DND-41 (cell line): Measurements from ENCODE around the gene PSMD3.

Source experiments
- ATAC-seq: fragments of 200-7000 bp; cut with Tn5 transposase; 3 replicates; pipeline ENCODE4 v1.9.1; 2021; ENCODE audit warnings: low read depth; ENCODE audit not compliant: insufficient read depth
- DNase-seq: peaks from one replicate; pipeline ENCODE4 v3.0.0-alpha.2; 2020
- H2AFZ ChIP-seq: 2 replicates; pipeline ENCODE4 v1.6.0; 2012; ENCODE audit warnings: low read depth, low read length
- H3K27ac ChIP-seq: 2 replicates; pipeline ENCODE4 v1.5.1; 2012; ENCODE audit warnings: low read length, inconsistent platforms
- H3K27me3 ChIP-seq: fragments of 200-600 bp; sonication (generic); 2 replicates; pipeline ENCODE4 v1.6.0; 2012; ENCODE audit warnings: low read length, mild to moderate bottlenecking, inconsistent platforms; ENCODE audit not compliant: insufficient read depth, poor library complexity
- H3K36me3 ChIP-seq: 2 replicates; pipeline ENCODE4 v1.5.1; 2012; ENCODE audit warnings: low read length, inconsistent platforms; ENCODE audit not compliant: insufficient read depth
- H3K4me1 ChIP-seq: 2 replicates; pipeline ENCODE4 v1.5.1; 2012; ENCODE audit warnings: mild to moderate bottlenecking, low read length; ENCODE audit not compliant: insufficient read depth
- H3K4me2 ChIP-seq: 2 replicates; pipeline ENCODE4 v1.6.0; 2012; ENCODE audit warnings: mild to moderate bottlenecking, moderate library complexity, low read length, inconsistent platforms; ENCODE audit not compliant: insufficient read depth
- H3K4me3 ChIP-seq, 2 experiments: fragments of 200-600 bp in 1 of 2; shearing (Covaris generic) in 1 of 2; 2 replicates each; pipeline ENCODE4 v1.5.1; 2012 to 2016; ENCODE audit warnings: inconsistent platforms in 2 of 2, low read length in 2 of 2, mild to moderate bottlenecking in 2 of 2, low read depth in 1 of 2, moderate library complexity in 1 of 2
- H3K79me2 ChIP-seq: 2 replicates; pipeline ENCODE4 v1.6.0; 2012; ENCODE audit warnings: low read length, inconsistent platforms; ENCODE audit not compliant: insufficient read depth
- H3K9ac ChIP-seq: 2 replicates; pipeline ENCODE4 v1.6.0; 2012; ENCODE audit warnings: low read depth, mild to moderate bottlenecking, inconsistent platforms, low read length, moderate library complexity
- H3K9me3 ChIP-seq: 2 replicates; pipeline ENCODE4 v1.5.1; 2012; ENCODE audit warnings: low read length, moderate library complexity, mild to moderate bottlenecking, inconsistent platforms; ENCODE audit not compliant: insufficient read depth, severe bottlenecking
- H4K20me1 ChIP-seq: 2 replicates; pipeline ENCODE4 v1.6.0; 2012; ENCODE audit warnings: low read length; ENCODE audit not compliant: insufficient read depth
- CTCF ChIP-seq: IDR thresholded peaks from 2 replicates; pipeline ENCODE4 v1.5.1; 2012; ENCODE audit warnings: borderline replicate concordance, low read length, moderate library complexity, mild to moderate bottlenecking; ENCODE audit not compliant: poor library complexity, severe bottlenecking; ENCODE audit errors: extremely low read depth
- EZH2 ChIP-seq: IDR thresholded peaks from 3 replicates; pipeline ENCODE4 v1.6.1; 2012; ENCODE audit warnings: borderline replicate concordance, low read depth, mild to moderate bottlenecking, moderate library complexity, low read length, inconsistent platforms; ENCODE audit not compliant: severe bottlenecking

The PSMD3 gene

GRCh38 chr17:39980351-39981206, at the start of gene PSMD3:
PSMD3 (plus strand) TSS chr17:39980807; CDS start chr17:39980971, 164 bp downstream.
- Histone ChIP-seq H3K4me2 (peak within 1 kb of the TSS; percentile 93), H4K20me1 (peaks cover 21% of the 10 kb centered on the region), H3K4me3 (peak within 1 kb of the TSS; percentile 64 to 87), H2AFZ (peak within 1 kb of the TSS; percentile 94), H3K4me1 (peaks cover 42% of the 10 kb centered on the region), H3K79me2 (peaks cover 44% of the 10 kb centered on the region), H3K36me3 (peaks cover 21% of the 10 kb centered on the region), H3K9ac (peak within 1 kb of the TSS; percentile 83), H3K27me3 (no peaks in the 10 kb centered on the region), H3K9me3 (no peaks in the 10 kb centered on the region), H3K27ac (peak within 1 kb of the TSS; percentile 83)
- TF ChIP-seq EZH2 (no peak), CTCF (peak; percentile 93)
- ATAC-seq: peak; percentile 90
- DNase-seq: peak; percentile 99

- no peak overlapping the region for H3K4me3 ChIP-seq
- no peak for DNase-seq
- no peak for ATAC-seq
Measured at GRCh38 chr17:39933912-39934311, 46.7 kb upstream of the PSMD3 start.

DNA sequence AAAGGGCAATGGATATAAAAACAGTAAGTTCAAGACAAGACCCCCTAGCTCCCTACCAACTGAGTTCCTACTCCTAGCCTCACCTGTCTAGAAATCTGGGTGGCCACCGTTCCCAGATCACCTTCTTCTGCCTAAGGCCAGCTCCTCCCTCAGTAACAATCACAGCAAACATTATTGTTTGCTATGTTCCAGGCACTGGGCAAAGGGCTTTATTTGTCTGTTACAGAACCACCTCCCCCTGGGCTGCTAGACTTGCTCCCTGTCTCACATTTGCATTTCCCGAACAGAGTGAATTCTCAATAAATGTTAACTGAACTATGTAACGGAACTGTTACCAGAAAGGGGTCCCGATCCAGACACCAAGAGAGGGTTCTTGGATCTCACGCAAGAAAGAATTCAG, 46.3 kb upstream of the PSMD3 start:
- Histone ChIP-seq H3K79me2 (no peaks in the 10 kb centered on the region), H3K4me3 (no peak overlapping the region), H4K20me1 (no peaks in the 10 kb centered on the region), H3K9ac (no peak overlapping the region), H2AFZ (no peak overlapping the region), H3K4me1 (no peaks in the 10 kb centered on the region), H3K27me3 (no peaks in the 10 kb centered on the region), H3K9me3 (no peaks in the 10 kb centered on the region), H3K36me3 (no peaks in the 10 kb centered on the region), H3K27ac (no peak overlapping the region), H3K4me2 (no peak overlapping the region)
- no peak for DNase-seq
- no peak for ATAC-seq
- no peak for TF ChIP-seq EZH2
- TF ChIP-seq CTCF: no peak

More at GRCh38 chr17:39933912-39934311, 46.7 kb upstream of the PSMD3 start:
- H3K79me2 ChIP-seq: no peaks in the 10 kb centered on the region
- no peaks in the 10 kb centered on the region for H3K27me3 ChIP-seq
- no peak overlapping the region for H2AFZ ChIP-seq
- no peak overlapping the region for H3K4me2 ChIP-seq
- H3K9me3 ChIP-seq: no peaks in the 10 kb centered on the region
- TF ChIP-seq CTCF (no peak), EZH2 (no peak)
- H3K36me3 ChIP-seq: no peaks in the 10 kb centered on the region
- no peak overlapping the region for H3K27ac ChIP-seq
- no peak overlapping the region for H3K9ac ChIP-seq
- H3K4me1 ChIP-seq: peaks cover 3% of the 10 kb centered on the region
- no peaks in the 10 kb centered on the region for H4K20me1 ChIP-seq
